Stimulated activated CD4-positive, alpha-beta T cell treated with anti-CD3 and anti-CD28 coated beads, TNF-alpha, amount 100 ng/mL, for 24 hours (primary cell): ENCODE results near the gene ETNK2.

Source experiments
- DNase-seq, 3 experiments: peaks; one replicate each; pipeline ENCODE4 v3.0.0-alpha.2; 2020; ENCODE audit warnings: low read depth in 3 of 3

Gene ETNK2

DNA sequence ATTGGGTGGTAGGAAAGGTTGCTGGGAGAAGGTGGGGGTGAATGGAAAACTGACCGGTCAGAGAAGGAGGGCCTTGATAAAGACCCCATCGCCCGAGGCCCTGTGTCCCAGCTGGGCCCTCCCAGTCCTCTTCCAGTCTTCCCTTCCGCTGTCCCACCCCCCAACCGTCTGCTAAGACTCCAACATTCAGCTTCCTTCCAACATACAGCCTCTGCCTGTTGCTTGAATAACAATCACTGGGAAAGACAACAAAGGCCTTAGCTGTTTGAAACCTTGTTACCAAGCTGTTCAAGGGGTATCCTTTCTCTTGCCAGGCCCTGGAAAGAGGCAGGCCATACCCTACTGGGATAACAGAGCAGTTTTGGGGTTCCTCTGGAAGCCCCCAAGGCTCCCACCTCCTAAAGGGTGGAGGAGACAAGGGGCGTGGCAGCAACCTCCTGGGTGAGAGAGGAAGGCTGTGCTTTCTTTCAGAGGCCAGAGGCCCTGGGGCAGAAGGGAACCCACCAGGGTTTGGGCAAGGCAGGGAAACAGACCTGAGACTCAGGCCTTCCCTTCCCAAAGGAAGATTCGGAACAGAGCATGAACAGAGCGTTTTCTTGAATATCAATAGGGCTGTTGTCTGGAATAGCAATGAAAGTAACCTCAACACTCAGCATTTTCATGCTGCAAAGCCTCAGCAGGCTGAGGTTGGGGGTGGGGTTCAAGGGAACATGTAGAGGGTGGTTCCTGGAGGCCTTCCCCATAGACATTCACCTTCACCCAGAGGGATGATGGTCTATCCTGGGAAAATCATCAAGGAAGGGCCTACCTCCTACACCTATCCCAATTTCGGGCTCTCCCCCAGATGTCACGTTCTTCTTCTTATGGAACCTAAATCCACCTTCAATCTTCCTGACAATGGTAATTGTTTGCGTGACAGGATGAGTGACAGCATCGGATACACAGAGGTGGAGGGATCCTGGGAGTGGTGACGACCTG lies 4.1 kb downstream of the ETNK2 start:
- no peak for DNase-seq

DNA sequence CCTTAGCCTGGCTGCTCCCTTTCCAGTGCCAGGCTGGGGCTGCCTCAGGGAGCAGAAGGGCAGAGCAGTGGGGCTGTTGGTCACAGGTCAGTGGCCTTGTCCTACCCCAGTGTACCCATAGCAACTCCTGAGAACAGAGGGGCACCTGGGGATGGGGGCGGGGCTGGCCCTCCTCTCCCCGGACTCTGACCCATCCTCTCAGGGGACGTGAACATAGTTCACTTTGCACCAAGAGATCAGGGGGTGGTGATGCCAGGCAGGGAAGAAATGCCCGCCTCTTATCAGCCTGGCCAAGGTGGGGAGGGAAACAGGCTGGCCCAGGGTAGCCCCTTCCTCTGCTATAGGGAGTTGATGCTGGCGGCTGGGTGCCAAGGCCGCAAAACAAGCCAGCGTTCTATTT lies 4.9 kb downstream of the ETNK2 start:
- DNase-seq = no peak

DNA sequence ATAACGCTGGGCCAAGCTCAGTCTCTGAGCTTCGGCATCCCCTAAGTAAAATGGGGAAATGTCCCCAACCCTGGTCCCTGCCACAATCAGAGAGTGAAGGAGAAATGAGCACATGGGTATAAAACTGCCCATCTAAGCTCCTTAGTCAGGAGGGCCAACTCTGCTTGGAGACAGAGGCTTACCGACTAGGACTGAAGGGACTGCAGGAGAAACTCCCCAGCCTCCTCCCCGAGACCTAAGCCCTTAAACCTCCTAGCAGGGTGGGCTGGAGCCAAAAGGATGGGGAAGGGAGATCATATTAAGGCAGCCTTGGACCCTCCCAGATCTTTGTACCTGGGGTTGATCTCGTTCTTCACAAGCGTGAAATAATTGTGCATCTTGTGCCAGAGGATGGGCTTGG lies 5.5 kb downstream of the ETNK2 start:
- DNase-seq = no peak

DNA sequence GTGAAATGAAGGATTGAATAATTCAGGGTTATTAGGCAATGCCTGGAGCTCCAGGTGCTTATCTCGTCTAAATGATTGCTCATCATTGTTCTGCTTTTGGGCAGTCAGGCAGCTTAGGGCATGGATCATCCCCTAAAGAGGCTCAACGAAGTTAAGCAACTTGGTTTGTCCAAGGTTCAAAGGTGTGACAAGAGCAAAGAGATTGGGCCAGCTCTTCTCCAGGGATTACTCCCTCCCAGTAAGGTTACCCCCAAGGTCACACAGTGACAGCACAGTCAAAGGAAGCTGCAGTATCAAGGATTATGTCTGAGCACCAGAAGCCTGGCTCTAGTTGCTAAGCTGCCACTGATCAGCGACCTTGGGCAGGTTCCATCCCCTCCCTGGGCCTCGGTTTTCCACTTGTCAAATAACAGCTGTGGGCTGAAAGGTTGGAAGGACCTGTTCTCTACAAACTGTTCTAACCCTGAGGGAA lies 6.8 kb downstream of the ETNK2 start:
- no peak for DNase-seq

DNA sequence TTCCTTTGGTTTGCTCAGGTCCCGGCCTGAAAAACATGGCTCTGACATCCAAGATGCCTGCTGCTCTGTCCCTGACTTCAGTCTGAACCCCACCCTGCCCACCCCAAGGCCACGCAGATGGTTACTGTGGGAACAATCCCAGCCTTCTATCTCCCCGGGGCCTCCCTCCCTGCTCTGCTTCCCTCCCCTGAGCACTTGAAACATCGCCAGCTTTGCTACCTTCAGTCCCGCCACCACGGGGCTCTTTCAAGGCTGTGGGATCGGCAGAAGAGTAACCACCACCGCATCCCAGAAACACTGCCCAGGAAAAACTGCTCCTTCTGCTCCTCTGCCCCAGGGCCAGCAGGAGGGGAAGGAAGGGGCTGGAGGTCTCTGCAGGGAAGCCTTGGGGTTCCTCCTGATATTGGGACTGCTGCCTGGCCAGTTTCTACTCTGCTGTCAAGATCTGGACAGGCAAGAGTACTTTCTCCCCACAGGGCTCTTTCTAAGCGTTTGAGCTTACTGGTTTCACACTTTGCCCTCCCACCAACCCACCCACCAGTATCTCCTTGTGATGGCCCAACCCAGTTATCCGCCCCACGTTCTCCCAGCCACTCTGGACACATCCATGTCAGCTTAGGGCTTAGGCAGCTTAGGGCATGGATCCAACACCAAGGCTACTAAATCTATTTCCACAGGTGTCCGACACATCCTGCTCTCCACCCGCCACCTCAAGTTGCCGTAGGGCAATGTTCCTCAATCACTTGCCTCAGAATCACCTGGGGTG lies 8.4 kb downstream of the ETNK2 start:
- no peak for DNase-seq

GRCh38 chr1:204142032-204142974 lies 9.5 kb downstream of the ETNK2 start:
- no peak for DNase-seq

DNA sequence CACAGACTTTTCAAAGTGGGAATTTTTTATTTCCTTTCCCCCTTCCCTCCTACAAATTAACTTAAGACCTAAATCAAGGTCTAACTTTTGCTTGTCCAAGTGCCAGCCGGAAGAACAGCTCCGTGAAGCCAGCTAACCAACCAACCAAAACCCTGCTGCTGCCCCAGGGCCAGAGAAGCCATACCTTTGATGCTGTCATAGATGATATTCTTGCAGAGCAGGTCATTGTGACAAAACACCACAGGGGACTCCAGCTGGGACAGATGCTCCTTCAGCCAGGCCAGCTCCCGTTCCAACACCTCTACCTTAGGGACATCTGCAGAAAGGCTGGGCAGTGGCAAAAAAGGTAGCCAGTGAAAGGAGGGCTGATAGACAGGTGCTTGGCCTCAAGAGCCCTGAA lies 10.7 kb downstream of the ETNK2 start:
- no peak for DNase-seq

DNA sequence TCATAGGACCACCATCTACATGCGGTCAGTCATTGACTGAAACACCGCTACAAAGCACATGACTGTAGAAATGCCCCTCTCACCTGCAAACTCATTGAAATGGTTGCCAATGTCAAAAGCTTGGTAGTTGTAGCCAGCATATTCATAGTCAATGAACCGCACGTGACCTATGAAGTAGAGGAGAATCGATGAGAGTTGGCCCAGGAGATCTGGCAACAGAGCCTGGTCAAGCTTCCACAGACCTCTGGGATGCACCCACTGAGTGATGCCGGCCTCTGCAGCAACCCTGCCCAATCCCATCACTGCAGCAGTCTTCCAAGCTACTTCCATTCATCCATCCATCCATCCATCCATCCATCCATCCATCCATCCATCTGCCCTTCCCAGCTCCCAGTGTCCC lies 11.9 kb downstream of the ETNK2 start:
- DNase-seq = no peak

GRCh38 chr1:204139088-204139487 lies 12.8 kb downstream of the ETNK2 start:
- no peak for DNase-seq

DNA sequence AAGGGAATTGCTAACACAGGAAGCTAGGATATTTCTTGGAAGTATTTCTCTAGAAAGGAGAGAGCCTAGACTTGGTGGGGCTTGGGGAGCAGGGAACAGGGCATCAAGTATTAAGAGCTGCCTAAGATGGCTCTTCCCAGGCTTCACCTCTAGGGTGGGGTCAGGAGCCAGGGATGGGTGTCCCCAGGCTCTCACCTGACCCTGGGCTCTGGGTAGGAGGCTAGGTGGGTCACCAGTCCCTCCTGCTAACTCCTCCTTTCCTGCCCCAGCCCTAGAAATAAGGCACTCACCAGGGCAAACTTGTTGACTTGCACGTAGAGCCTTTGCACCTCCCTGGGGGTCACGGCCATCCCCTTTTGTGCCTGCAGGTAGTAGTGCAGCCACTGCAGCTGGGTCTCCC lies 15.0 kb downstream of the ETNK2 start:
- no peak for DNase-seq

GRCh38 chr1:204134103-204134502 lies 17.7 kb downstream of the ETNK2 start:
- no peak for DNase-seq

DNA sequence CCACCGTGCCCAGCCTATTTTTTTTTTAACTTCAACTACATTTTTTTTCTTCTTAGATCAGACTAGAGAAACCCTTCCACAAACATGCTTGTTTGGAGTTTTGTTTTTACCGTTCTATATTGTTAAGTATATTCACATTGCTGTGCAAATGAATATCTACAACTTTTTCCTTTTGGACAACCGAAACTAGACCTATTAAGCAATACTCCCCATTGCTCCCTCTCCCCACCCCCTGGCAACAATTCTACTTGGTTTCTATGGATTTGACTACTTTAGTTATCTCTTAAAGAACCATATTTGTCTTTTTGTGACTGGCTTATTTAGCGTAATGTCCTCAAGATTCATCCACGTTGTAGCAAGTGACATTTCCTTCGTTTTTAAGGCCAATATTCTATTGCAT lies 19.1 kb downstream of the ETNK2 start:
- no peak for DNase-seq

DNA sequence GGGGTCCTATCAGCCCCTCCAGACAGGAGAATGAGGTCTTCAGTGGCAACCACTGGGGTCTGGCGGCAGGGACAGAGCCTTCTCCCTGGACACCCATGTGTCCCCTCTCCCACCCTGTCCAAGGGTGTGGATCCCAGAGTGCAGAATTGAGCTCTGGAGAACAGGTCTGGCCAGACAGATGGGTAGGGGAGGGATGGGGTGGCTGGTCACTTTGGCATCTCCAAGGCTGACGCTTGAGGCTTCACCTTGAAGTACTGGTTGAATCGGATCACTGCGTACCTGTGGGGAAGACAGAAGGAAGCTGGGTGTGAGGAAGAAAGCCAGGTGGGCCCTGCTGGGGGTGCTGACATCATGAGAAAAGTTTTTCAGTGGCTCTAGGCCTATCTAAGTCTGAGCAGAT lies 19.9 kb downstream of the ETNK2 start:
- DNase-seq = no peak

- no peak for DNase-seq
Observed at GRCh38 chr1:204130981-204131892, 20.6 kb downstream of the ETNK2 start.

- DNase-seq = no peak
Observed at GRCh38 chr1:204130178-204130577, 21.7 kb downstream of the ETNK2 start.

DNA sequence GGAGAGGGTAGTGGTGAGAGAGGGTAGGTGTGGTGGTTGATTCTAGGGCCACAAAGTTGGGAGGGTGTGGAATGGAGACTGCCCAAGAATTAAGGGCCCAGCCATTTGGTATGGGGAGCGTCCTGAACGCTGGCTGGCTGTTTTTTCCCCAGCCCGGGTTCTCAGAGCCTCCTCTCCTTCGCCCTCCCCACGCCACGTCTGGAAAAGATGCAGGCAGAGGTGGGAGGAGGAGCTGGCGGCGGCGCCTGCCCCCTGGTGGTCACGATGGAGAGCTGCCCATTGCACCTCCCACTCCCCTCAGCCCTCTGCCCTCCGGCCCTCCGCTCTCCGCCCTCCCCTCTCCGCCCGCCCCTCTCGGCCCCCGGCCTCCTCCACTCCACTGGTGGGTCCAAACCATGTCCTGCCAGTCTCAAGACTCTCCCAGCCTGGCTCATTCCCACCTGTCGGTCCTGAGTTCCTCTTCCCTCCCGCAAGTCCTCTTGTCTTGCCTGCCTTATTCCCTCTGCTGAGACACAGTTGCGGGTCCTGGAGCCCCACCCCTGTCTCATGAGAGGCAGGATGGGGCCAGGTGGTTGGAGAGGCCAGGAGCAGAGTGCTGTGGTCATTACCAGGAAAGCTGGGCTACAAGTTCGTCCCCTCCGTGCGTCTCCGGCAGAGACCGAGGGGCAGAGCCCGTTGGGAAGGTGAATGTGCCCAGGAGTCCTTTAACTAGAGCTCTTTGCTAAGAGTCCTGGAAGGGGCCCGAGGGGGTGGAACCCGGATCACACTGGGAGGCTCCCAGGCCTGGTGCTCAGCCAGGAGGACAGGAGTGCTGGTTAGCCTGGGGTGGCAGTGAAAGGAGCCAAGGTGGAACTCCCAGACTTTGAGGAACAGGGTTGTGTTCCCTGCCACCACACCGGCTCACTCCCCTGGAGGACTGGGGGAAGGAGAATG lies 22.6 kb downstream of the ETNK2 start:
- peak; percentile 13 to 53 (median 13) for DNase-seq

DNA sequence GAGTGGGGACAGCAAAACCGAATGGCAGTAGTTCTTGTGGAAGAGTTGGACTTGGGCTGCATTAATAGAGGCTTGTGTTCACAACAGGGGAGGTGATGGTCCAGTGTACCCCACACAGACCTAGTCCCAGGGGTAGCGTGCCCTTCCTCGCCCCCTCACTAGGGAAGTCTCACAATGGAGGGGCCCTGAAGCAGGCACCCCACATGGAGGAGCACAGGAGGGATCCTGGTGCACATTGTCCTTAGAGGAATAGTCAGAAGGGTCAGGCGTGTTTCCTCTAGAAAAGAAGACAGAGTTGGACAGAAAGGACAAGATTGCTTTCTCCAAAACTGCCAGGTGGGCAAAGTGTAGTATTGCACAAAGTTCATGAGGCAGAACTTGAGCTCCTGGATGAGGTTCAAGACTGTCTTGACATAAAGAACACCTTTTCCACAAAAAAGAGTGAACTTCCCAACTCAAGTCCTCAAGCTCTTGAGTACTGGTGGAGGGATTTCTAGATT lies 23.3 kb downstream of the ETNK2 start:
- DNase-seq = no peak

DNA sequence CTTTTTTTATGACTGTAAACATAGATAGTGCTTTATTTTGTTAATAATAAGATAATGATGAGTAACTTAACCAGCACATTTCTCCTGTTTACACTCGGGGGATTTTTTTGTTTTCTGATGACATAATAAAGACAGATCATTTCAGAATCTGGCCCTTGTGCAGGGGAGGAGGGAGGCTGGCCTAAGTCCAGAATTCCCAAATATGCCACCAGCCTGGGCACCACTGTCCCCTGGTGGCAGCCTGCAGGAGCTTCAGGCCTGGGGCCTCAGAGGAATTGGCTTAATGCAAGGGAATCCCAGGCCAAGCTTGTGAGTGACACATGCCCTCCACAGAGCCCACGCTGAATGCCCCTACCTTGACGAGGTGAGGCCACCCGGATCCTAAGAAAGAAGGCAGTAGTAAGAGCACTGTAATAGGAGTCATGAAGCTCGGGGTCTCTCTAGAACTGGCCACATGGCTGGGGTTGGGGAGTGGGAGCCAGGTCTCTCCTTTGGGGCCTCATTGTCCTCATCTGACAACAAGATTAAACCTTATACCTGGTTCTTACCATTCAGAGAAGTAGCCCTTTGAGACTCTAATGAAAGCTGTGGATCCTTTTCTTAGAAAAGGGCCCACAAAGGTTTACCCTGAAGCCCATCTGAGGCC lies 24.1 kb downstream of the ETNK2 start:
- DNase-seq = no peak

- DNase-seq = no peak
Observed at GRCh38 chr1:204126956-204127355, 24.9 kb downstream of the ETNK2 start.
